Right ventricle myocardium superior (tissue), 1 donor: Measurements from ENCODE around the gene ITM2B. TPM values are rescaled to one million over a fixed set of nuclear protein-coding genes. Genes with fewer than 3 reads are reported as not detected.

Source experiments
- ATAC-seq: fragments of 200-7000 bp; cut with Tn5 transposase; one replicate; pipeline ENCODE4 v1.9.1; 2020; ENCODE audit warnings: mild to moderate bottlenecking; ENCODE audit not compliant: poor library complexity
- DNase-seq: peaks from one replicate; pipeline ENCODE4 v3.0.0-alpha.2; 2020
- intact Hi-C: fragments of 100-400 bp; cut with DNase I; formaldehyde crosslinking; loops from one replicate; pipeline ENCODE4 v1.11.2; 2022
- total RNA-seq: library from RNA; stranded (reverse); fragmentation: NEBNext Ultra II Directional; extraction: Animal tissue kit (Norgen Biotek cat#: 25700); gene quantifications from one replicate; pipeline ENCODE4 v1.2.1, GENCODE V29; 2021
- donor health status: DM: no; HTN: yes; CAD: no; lungs with severe emphysema.

ITM2B gene
- total RNA-seq, 1 donor from 2014 or later, result 516 TPM

- no peak for DNase-seq
- intact Hi-C loops, result no loop called here
- no peak for ATAC-seq
These were observed 59.6 kb downstream of the ITM2B start for GRCh38 chr13:48292650-48293049.

GRCh38 chr13:48294653-48295052, 61.6 kb downstream of the ITM2B start:
- intact Hi-C loops, result no loop called here
- ATAC-seq (no peak), DNase-seq (no peak)

- intact Hi-C loops, result no loop called here
- no peak for ATAC-seq
- DNase-seq, result no peak
These were observed 62.3 kb downstream of the ITM2B start for GRCh38 chr13:48295271-48295670.

GRCh38 chr13:48296528-48296927, 63.5 kb downstream of the ITM2B start:
- no peak for DNase-seq
- ATAC-seq, result no peak
- intact Hi-C loops, result no loop called here

GRCh38 chr13:48297131-48297786, 64.3 kb downstream of the ITM2B start:
- intact Hi-C loops, result no loop called here
- ATAC-seq (no peak), DNase-seq (no peak)

GRCh38 chr13:48299591-48299990, 66.6 kb downstream of the ITM2B start:
- intact Hi-C loops, result no loop called here
- DNase-seq (no peak), ATAC-seq (no peak)

- ATAC-seq (peak; percentile 25), DNase-seq (no peak)
- intact Hi-C loops, result loop anchor here (10.0 kb wide), 2 partner anchors 68 to 178 kb away; partner anchors contain the start of gene ITM2B
These were observed 69.9 kb downstream of the ITM2B start for GRCh38 chr13:48302871-48303358.

- DNase-seq (peak; percentile 96), ATAC-seq (peak; percentile 95)
- intact Hi-C loops, result loop anchor here (10.0 kb wide), 2 partner anchors 69 to 179 kb away; partner anchors contain the start of gene ITM2B
These were observed 70.5 kb downstream of the ITM2B start, which contains the start of gene RB1 for GRCh38 chr13:48303359-48304142. Gene RB1 (plus strand): TSS chr13:48303751. CDS start chr13:48303913, 162 bp downstream.

GRCh38 chr13:48304143-48304876, 71.3 kb downstream of the ITM2B start:
- intact Hi-C loops, result loop anchor here (10.0 kb wide), 2 partner anchors 70 to 180 kb away; partner anchors contain the start of gene ITM2B
- peak; percentile 43 for DNase-seq

GRCh38 chr13:48311223-48311622, 78.2 kb downstream of the ITM2B start:
- intact Hi-C loops, result no loop called here
- no peak for ATAC-seq
- DNase-seq, result no peak

More at GRCh38 chr13:48304143-48304876, 71.3 kb downstream of the ITM2B start:
- peak; percentile 39 for ATAC-seq

GRCh38 chr13:48315969-48316650, 83.1 kb downstream of the ITM2B start:
- ATAC-seq, result no peak
- peak; percentile 37 for DNase-seq
- intact Hi-C loops, result no loop called here

- ATAC-seq (peak; percentile 6), DNase-seq (no peak)
- intact Hi-C loops, result no loop called here
These were observed 84.0 kb downstream of the ITM2B start for GRCh38 chr13:48316826-48317510.

- ATAC-seq, result peak; percentile 11
- intact Hi-C loops, result no loop called here
- peak; percentile 44 for DNase-seq
These were observed 84.7 kb downstream of the ITM2B start for GRCh38 chr13:48317511-48318376.

GRCh38 chr13:48318377-48318811, 85.4 kb downstream of the ITM2B start:
- DNase-seq (no peak), ATAC-seq (no peak)
- intact Hi-C loops, result no loop called here

GRCh38 chr13:48318821-48319511, 86.0 kb downstream of the ITM2B start:
- intact Hi-C loops, result no loop called here
- peak; percentile 12 for ATAC-seq
- DNase-seq, result peak; percentile 46
